Measurements from ENCODE around the gene DYNC1H1.
A peak's percentile ranks its signal among the peaks of the same experiment; 100 is the strongest.

The DYNC1H1 gene

GRCh38 chr14:101944451-101944850 lies 19.9 kb upstream of the DYNC1H1 start:
- DNase-seq (ENCODE audit: low spot score), result no peak

- DNase-seq (ENCODE audit: low spot score), result no peak
Observed at GRCh38 chr14:101945171-101945570, 19.2 kb upstream of the DYNC1H1 start.

GRCh38 chr14:101947577-101947903 lies 16.8 kb upstream of the DYNC1H1 start:
- DNase-seq (ENCODE audit: low spot score), result no peak

DNA sequence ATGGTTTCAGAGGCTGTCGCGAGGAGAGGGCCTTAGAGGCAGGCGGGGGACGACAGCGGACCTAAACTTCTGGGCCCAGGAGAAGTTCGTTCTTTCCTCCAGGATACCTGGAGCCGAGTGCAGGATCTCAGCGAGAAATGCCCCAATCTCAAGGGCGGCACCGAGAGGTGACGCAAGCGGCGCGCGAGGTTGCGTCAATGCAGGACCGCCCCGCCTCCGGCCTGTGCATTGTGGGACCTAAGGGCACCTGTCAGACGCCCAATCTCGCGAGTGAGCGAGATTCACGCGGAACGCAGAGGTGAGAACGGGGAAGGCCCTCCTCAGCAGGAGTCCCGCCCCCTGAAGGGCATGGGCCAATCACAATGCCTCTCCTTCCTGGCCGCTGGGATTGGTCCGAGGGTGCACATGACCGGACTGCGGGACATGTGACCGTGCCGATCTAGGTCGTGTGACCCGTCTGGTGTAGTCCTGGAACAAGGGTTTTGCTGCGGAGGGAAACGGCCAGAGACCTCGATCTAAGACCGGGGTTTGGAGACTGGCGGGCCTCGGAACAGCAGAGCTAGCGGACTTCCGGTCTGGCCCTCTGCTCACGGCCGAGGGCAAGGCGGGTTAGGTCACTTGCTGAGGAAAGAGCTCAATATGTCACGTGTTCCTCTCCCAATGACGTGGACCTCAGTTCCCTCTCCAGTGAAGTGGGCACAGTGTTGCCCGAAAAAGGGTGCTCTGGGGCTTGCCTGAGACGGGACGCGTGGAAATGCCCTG lies 16.3 kb upstream of the DYNC1H1 start:
- peak; percentile 100 for DNase-seq (ENCODE audit: low spot score)

- DNase-seq (ENCODE audit: low spot score), result no peak
Observed at GRCh38 chr14:101948666-101949216, 15.6 kb upstream of the DYNC1H1 start.

- peak; percentile 31 for DNase-seq (ENCODE audit: low spot score)
Observed at GRCh38 chr14:101950100-101950499, 14.3 kb upstream of the DYNC1H1 start.

GRCh38 chr14:101950516-101951215 lies 13.7 kb upstream of the DYNC1H1 start:
- peak; percentile 40 for DNase-seq (ENCODE audit: low spot score)

DNA sequence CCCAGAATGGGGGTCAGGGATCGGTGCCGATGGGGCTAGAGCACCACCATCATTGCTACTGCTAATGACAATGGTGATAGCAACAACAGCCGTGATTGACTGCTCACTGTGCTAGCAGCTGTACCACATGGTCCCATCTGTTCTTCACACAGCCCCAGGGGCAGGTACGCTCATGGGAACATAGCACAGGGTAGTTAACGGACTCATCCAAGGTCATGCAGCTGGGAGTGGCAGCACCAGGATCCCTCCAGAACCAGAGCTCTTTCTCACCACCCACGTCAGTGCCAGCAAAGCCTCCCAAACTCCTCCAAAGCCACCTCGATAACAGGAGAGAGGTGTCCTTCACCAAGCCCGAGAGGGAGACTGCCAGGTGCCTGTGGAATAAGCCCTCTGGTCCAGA lies 11.2 kb upstream of the DYNC1H1 start:
- peak; percentile 33 for DNase-seq (ENCODE audit: low spot score)

- DNase-seq (ENCODE audit: low spot score), result no peak
Observed at GRCh38 chr14:101954501-101954900, 9.9 kb upstream of the DYNC1H1 start.

DNA sequence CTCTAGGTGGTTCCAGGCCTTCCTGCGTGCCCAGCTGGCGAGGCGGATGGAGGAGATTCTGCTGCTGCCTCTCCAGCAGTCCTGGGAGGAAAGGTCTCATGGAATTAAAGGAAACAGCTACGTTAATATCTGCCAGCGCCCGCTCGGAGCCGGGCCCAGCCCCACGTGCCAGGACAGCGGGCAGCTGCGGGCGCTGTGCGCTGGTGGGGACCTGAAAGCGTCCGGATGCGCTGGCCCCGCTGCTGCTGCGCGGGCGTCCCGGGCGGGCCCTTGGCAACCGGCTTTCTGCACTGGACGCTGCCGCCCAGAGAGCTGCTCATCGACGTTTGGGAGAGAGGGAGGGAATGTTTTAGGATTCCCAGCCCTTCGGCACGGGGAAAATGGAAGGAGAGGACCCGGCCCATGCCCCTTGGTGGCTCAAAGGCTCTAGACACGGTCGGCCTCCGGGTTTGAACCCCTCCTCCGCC lies 8.6 kb upstream of the DYNC1H1 start:
- DNase-seq (ENCODE audit: low spot score), result no peak

DNA sequence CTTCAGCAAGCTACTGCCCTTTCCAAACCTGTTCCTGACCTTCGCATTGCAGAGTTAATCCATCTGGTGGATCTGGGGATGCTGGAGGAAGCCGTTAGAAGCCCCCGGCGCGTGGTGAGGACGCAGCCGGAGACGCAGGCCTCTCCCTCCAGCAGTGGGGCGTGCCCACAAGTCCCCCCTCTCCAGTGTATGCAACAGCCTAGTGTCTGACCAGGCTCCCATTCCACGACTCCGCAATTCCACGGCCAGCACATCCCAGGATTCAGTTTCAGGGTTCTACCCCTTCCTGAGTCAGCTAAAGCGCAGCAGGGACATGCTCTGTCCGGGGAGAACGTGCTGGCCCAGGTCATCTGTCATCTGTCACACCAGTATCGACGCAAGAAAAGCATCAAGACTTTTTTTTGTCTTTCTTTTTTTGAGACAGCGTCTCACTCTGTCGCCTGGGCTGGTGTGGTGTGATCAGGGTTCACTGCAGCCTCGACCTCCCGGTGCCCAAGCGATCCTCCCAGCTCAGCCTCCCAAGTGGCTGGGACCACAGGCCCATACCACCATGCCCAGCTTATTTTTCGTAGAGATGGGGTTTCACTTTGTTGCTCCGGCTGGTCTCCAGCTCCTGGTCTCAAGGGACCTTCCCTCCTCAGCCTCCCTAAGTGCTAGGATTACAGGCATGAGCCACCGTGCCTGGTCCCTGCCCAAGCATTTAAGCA lies 8.0 kb upstream of the DYNC1H1 start:
- no peak for DNase-seq (ENCODE audit: low spot score)

DNA sequence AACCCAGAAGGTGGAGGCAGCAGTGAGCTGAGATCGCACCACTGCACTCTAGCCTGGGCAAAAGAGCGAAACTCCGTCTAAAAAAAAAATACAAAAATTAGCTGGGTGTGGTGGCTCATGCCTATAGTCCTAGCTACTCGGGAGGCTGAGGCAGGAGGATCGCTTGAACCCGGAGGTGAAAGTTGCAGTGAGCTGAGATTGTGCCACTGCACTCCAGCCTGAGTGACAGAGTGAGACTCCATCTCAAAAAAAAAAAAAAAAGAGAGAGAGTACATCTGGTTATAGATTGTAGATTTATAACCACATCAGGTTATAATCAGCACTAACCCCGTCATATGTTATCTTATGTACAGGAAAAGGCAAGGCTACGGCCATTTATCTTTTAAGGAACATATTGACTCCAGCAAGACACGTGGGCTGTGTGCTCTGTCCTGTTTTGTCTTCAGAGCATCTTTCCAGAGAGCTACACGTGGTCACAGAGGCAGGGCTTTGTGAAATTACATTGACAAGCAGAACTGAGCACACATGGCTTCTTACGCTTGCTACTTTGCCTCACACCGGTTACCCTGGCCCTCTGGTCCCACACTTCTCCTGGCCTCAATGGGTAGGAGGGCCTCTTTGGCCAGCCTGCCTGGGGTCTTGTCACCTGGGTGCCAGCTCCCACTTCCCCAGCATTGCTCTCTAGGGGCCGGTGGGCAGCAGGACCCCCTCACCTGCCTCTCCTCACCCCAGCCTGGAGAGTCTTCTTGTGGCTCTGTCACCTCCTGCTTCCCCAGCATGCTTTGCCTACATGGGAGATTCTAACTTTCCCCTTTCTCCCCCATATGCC lies 6.8 kb upstream of the DYNC1H1 start:
- DNase-seq (ENCODE audit: low spot score), result no peak

DNA sequence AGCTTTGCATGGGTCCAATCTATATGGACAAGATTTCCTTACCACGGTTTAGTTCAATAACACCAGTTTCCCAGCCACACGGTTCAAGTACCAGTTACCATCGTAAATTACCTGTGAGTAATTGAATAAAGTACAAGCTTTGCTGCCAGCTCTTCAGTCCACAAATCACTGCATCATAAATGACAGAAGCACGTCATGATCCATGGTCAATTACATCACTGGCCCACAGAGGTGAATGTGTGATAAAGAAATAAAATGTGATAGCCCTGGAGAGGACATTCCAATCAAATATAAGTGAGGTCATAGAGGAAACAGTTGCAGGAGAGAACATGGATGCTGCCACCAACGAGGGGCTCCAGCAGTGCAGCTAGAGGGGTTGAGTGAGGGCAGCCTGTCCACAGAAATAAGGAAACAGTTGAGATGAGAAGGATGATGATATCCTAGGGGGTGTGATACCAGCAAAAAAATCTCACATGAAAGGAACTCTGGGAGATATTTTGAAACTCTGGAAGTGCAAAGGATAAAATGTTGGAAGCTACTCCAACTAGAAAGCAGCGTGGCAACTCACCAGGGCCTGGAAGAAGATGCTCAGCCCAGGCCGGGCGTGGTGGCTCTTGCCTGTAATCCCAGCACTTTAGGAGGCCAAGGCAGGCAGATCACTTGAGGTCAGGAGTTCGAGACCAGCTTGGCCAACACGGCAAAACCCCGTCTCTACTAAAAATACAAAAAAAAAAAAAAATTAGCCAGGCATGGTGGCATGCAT lies 5.8 kb upstream of the DYNC1H1 start:
- DNase-seq (ENCODE audit: low spot score), result no peak

DNA sequence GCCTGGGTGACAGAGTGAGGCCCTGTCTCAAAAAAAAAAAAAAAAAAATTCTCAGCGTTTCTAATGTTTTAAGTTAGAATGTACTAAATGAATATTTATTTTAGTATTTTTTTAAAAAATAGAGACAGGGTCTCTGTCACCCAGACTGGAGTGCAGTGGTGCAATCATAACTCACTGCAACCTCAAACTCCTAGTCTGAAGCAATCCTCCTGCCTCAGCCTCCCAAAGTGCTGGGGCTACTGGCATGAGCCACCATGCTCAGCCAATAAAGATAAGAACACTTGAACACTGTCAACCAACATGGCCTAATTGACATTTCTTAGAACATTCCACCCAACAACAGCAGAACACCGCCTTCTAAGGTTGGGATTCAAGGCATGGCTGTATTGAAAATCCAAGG lies 5.1 kb upstream of the DYNC1H1 start:
- no peak for DNase-seq (ENCODE audit: low spot score)

DNA sequence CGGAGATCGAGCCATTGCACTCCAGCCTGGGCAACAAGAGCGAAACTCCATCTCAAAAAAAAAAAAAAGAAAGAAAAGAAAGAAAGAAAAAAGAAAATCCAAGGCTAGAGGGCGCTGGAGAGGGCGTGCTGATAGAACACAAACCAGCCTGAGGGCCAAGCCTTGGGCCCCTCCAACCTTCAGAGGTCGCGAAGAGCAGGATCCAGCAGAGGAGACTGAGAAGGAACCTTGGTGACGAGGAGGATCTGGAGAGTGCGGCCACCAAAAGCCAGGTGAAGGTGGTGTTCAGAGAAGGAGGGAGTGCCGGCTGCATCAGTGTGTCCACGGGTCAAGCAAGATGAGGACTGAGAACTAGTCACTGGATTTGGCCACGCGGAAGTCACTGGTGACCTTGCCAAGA lies 4.1 kb upstream of the DYNC1H1 start:
- DNase-seq (ENCODE audit: low spot score), result no peak

GRCh38 chr14:101961011-101961721 lies 3.2 kb upstream of the DYNC1H1 start:
- DNase-seq (ENCODE audit: low spot score), result peak; percentile 78

GRCh38 chr14:101961746-101962502 lies 2.4 kb upstream of the DYNC1H1 start:
- no peak for DNase-seq (ENCODE audit: low spot score)

DNA sequence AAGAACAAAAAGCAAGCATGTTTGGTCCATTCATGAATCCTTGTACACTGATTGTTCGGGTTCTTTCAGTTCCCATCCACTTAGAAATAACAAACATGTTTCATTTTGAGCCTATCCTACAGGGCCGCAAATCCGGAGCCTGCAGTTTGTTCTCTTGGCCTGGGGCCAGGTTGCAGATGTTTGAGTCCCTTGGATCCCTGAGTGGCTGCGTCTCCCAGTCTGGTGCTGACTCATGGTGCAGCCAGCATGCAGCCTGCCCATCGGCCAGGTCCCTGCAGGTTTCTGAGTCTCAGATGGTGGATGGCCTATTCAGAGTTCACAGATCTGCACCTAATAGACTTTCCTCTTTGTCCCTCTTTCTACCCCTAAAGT lies 1.9 kb upstream of the DYNC1H1 start:
- no peak for DNase-seq (ENCODE audit: low spot score)

GRCh38 chr14:101963052-101963451 lies 1.3 kb upstream of the DYNC1H1 start:
- no peak for DNase-seq (ENCODE audit: low spot score)
